GM23338 (cell line): Measurements from ENCODE around the gene TAF8. TPM values are rescaled to one million over a fixed set of nuclear protein-coding genes. Genes with fewer than 3 reads are reported as not detected.

ENCODE experiments used
- ATAC-seq: fragments of 200-7000 bp; cut with Tn5 transposase; 3 replicates; pipeline ENCODE4 v1.9.1; 2020
- DNase-seq: peaks from one replicate; pipeline ENCODE4 v3.0.0-alpha.2; 2015; ENCODE audit warnings: low spot score
- H2AFZ ChIP-seq: fragments of 200-600 bp; sonication (generic); 2 replicates; pipeline ENCODE4 v1.8.0; 2016; ENCODE audit warnings: antibody characterized with exemption, mild to moderate bottlenecking, moderate library complexity
- H3F3A ChIP-seq: fragments of 200-600 bp; sonication (generic); replicated peaks from 2 replicates; pipeline ENCODE4 v1.8.0; 2017; ENCODE audit warnings: antibody characterized with exemption, mixed run types, low read depth
- H3K27ac ChIP-seq: fragments of 200-600 bp; sonication (generic); 2 replicates; pipeline ENCODE4 v1.6.1; 2016; ENCODE audit warnings: low read depth
- H3K27me3 ChIP-seq: fragments of 200-600 bp; sonication (generic); 2 replicates; pipeline ENCODE4 v1.8.0; 2016; ENCODE audit warnings: mild to moderate bottlenecking, mixed run types, moderate library complexity; ENCODE audit not compliant: insufficient read depth
- H3K36me3 ChIP-seq: fragments of 200-600 bp; sonication (generic); 2 replicates; pipeline ENCODE4 v1.8.0; 2016; ENCODE audit warnings: mild to moderate bottlenecking; ENCODE audit not compliant: insufficient read depth
- H3K4me1 ChIP-seq: fragments of 200-600 bp; sonication (generic); 2 replicates; pipeline ENCODE4 v1.8.0; 2016; ENCODE audit warnings: mild to moderate bottlenecking, moderate library complexity; ENCODE audit not compliant: insufficient read depth
- H3K4me2 ChIP-seq: fragments of 200-600 bp; sonication (generic); 2 replicates; pipeline ENCODE4 v1.7.1; 2017; ENCODE audit warnings: mixed run types
- H3K4me3 ChIP-seq: fragments of 200-600 bp; sonication (generic); 2 replicates; pipeline ENCODE4 v1.6.1; 2016; ENCODE audit warnings: mixed run types
- H3K79me2 ChIP-seq: fragments of 200-600 bp; sonication (generic); replicated peaks from 2 replicates; pipeline ENCODE4 v1.8.0; 2017; ENCODE audit warnings: mild to moderate bottlenecking; ENCODE audit not compliant: insufficient read depth
- H3K9me2 ChIP-seq: fragments of 200-600 bp; sonication (generic); 2 replicates; pipeline ENCODE4 v1.8.0; 2017; ENCODE audit not compliant: insufficient read depth
- H4K20me1 ChIP-seq: fragments of 200-600 bp; sonication (generic); replicated peaks from 2 replicates; pipeline ENCODE4 v1.8.0; 2017; ENCODE audit warnings: mild to moderate bottlenecking; ENCODE audit not compliant: insufficient read depth
- H3K27ac Mint-ChIP-seq: 2 replicates; pipeline ENCODE4 v1.8.0; 2020; ENCODE audit warnings: inconsistent platforms, mild to moderate bottlenecking, moderate library complexity, mixed read lengths
- H3K27me3 Mint-ChIP-seq: 3 replicates; pipeline ENCODE4 v1.8.0; 2022; ENCODE audit warnings: low read depth, mild to moderate bottlenecking, moderate library complexity, mixed read lengths, inconsistent platforms; ENCODE audit not compliant: insufficient read depth, poor library complexity
- H3K36me3 Mint-ChIP-seq: 3 replicates; pipeline ENCODE4 v1.8.0; 2021; ENCODE audit warnings: low read depth, mild to moderate bottlenecking, inconsistent platforms, moderate library complexity, mixed read lengths
- H3K4me1 Mint-ChIP-seq: 3 replicates; pipeline ENCODE4 v1.8.0; 2020; ENCODE audit warnings: mild to moderate bottlenecking, inconsistent platforms, mixed read lengths
- H3K4me3 Mint-ChIP-seq: 3 replicates; pipeline ENCODE4 v1.8.0; 2021; ENCODE audit warnings: moderate library complexity, mild to moderate bottlenecking, inconsistent platforms, mixed read lengths
- H3K9me3 Mint-ChIP-seq: 3 replicates; pipeline ENCODE4 v1.8.0; 2020; ENCODE audit warnings: moderate library complexity, mild to moderate bottlenecking, inconsistent platforms, mixed read lengths
- CTCF ChIP-seq, 2 experiments: fragments of 200-600 bp in 1 of 2; sonication (generic) in 1 of 2; conservative IDR thresholded peaks; 2 replicates each; pipeline versions ENCODE4 v1.5.1 to v1.6.1; 2016 to 2017; ENCODE audit warnings: antibody characterized with exemption in 2 of 2, low read depth in 2 of 2, mild to moderate bottlenecking in 2 of 2, moderate library complexity in 1 of 2
- ETS1 ChIP-seq: IDR thresholded peaks from 2 replicates; pipeline ENCODE4 v1.6.1; 2016; ENCODE audit warnings: antibody characterized with exemption
- EZH2 ChIP-seq: fragments of 200-600 bp; sonication (generic); IDR thresholded peaks from one replicate; pipeline ENCODE4 v1.8.0; 2017; ENCODE audit warnings: antibody characterized with exemption, mild to moderate bottlenecking, low read depth; ENCODE audit not compliant: unreplicated experiment
- POLR2AphosphoS5 ChIP-seq: IDR thresholded peaks from 2 replicates; pipeline ENCODE4 v1.6.1; 2016; ENCODE audit warnings: antibody characterized with exemption, low read depth
- REST ChIP-seq: IDR thresholded peaks from one replicate; pipeline ENCODE4 v1.6.1; 2018; ENCODE audit warnings: antibody characterized with exemption; ENCODE audit not compliant: unreplicated experiment
- ZNF114 ChIP-seq: fragments of 250-450 bp; sonication (Bioruptor Pico); IDR thresholded peaks from 2 replicates; pipeline ENCODE4 v1.5.0; 2020; ENCODE audit warnings: mild to moderate bottlenecking, moderate library complexity
- ZNF331 ChIP-seq: fragments of 250-450 bp; sonication (Bioruptor Pico); IDR thresholded peaks from 2 replicates; pipeline ENCODE4 v1.5.0; 2020; ENCODE audit warnings: low read depth, mild to moderate bottlenecking, moderate library complexity
- polyA plus RNA-seq: library from polyadenylated mRNA; unstranded; fragments of >200 nt; fragmentation: Nextera tagmentation; extraction: Ambion mirVana; gene quantifications from 2 replicates; pipeline ENCODE4 v1.2.1, GENCODE V29; 2016
- total RNA-seq: library from RNA; depleted of rRNA; stranded (reverse); fragments of >200 nt; shearing (Covaris generic); gene quantifications from 2 replicates; pipeline ENCODE4 v1.2.3, GENCODE V29; 2014

Gene TAF8
- total and polyA plus RNA-seq, 2 experiments from 2014 or later: 18.7 to 30.6 TPM

- DNase-seq (peak; percentile 90), ATAC-seq (peak; percentile 75)
- H3K9me3 Mint-ChIP-seq: no peaks in the 10 kb centered on the region
- TF ChIP-seq CTCF (conservative IDR thresholded peaks at IDR 0.05; ENCODE audit: low read depth in 2 of 2): peak; percentile 80 to 87
- TF ChIP-seq POLR2AphosphoS5: peak; percentile 27; the same call in 1 of the 2 replicates
- TF ChIP-seq EZH2: no peak
- Histone ChIP-seq H3K4me1 (peaks cover 17% of the 10 kb centered on the region; the same call in 1 of the 2 replicates), H3K79me2 (no peaks in the 10 kb centered on the region), H3K4me3 (peak overlapping the region; percentile 71), H2AFZ (peak overlapping the region; percentile 66; the same call in 1 of the 2 replicates), H3F3A (peaks cover 35% of the 10 kb centered on the region), H3K9me2 (no peaks in the 10 kb centered on the region), H4K20me1 (peaks cover 19% of the 10 kb centered on the region), H3K27ac (0 out of 2 replicates have a peak overlapping the region, but pooled peaks have one; percentile 66), H3K4me2 (peak overlapping the region; percentile 86), H3K27me3 (peaks cover 15% of the 10 kb centered on the region; the same call in 1 of the 2 replicates), H3K36me3 (peaks cover 3% of the 10 kb centered on the region; the same call in 1 of the 2 replicates)
- H3K27ac Mint-ChIP-seq: no peak overlapping the region
- H3K4me3 Mint-ChIP-seq: peak overlapping the region; percentile 58
- H3K27me3 Mint-ChIP-seq: peaks cover 19% of the 10 kb centered on the region
- peaks cover 47% of the 10 kb centered on the region for H3K36me3 Mint-ChIP-seq
- H3K4me1 Mint-ChIP-seq: peaks cover 26% of the 10 kb centered on the region
Observed at GRCh38 chr6:42104095-42104803, 53.9 kb downstream of the TAF8 start.

GRCh38 chr6:42104804-42105125 lies 54.4 kb downstream of the TAF8 start:
- Histone ChIP-seq H3K36me3 (peaks cover 3% of the 10 kb centered on the region; the same call in 1 of the 2 replicates), H4K20me1 (peaks cover 19% of the 10 kb centered on the region), H3K4me1 (peaks cover 16% of the 10 kb centered on the region; the same call in 1 of the 2 replicates), H3K79me2 (no peaks in the 10 kb centered on the region), H3K27me3 (peaks cover 12% of the 10 kb centered on the region; the same call in 1 of the 2 replicates), H3K9me2 (no peaks in the 10 kb centered on the region), H2AFZ (peak overlapping the region; percentile 66; the same call in 1 of the 2 replicates), H3K4me2 (peak overlapping the region; percentile 86), H3K4me3 (peak overlapping the region; percentile 71), H3K27ac (0 out of 2 replicates have a peak overlapping the region, but pooled peaks have one; percentile 66), H3F3A (peaks cover 35% of the 10 kb centered on the region)
- DNase-seq: peak; percentile 72
- peak overlapping the region; percentile 60; the same call in 2 of the 3 replicates for H3K4me3 Mint-ChIP-seq
- peaks cover 19% of the 10 kb centered on the region for H3K27me3 Mint-ChIP-seq
- peaks cover 52% of the 10 kb centered on the region for H3K36me3 Mint-ChIP-seq
- peaks cover 23% of the 10 kb centered on the region for H3K4me1 Mint-ChIP-seq
- no peak overlapping the region for H3K27ac Mint-ChIP-seq
- no peaks in the 10 kb centered on the region for H3K9me3 Mint-ChIP-seq
- ATAC-seq: peak; percentile 52
- TF ChIP-seq ZNF331 (CRISPR knock-in tag) (no peak), REST (no peak), ZNF114 (CRISPR knock-in tag) (no peak), ETS1 (no peak)
